HFFc6 (cell line): ENCODE results near the gene FAF1. TPM values are rescaled to one million over a fixed set of nuclear protein-coding genes. Genes with fewer than 3 reads are reported as not detected.

Experiments used
- DNase-seq: peaks from one replicate; pipeline ENCODE4 v3.0.0-alpha.2; 2018
- H3K27ac Mint-ChIP-seq: 2 replicates; pipeline ENCODE4 v1.8.0; 2020; ENCODE audit warnings: mild to moderate bottlenecking, mixed read lengths
- H3K27me3 Mint-ChIP-seq: 2 replicates; pipeline ENCODE4 v1.8.0; 2021; ENCODE audit warnings: mild to moderate bottlenecking, moderate library complexity, mixed read lengths; ENCODE audit not compliant: insufficient read depth
- H3K36me3 Mint-ChIP-seq: 2 replicates; pipeline ENCODE4 v1.8.0; 2021; ENCODE audit warnings: low read depth, mixed read lengths
- H3K4me1 Mint-ChIP-seq: 2 replicates; pipeline ENCODE4 v1.8.0; 2020; ENCODE audit warnings: low read depth, mixed read lengths
- H3K4me3 Mint-ChIP-seq: 2 replicates; pipeline ENCODE4 v1.8.0; 2020; ENCODE audit warnings: mild to moderate bottlenecking, moderate library complexity, mixed read lengths
- H3K9me3 Mint-ChIP-seq: 2 replicates; pipeline ENCODE4 v1.8.0; 2020; ENCODE audit warnings: mild to moderate bottlenecking, mixed read lengths
- total RNA-seq, 6 experiments: library from RNA; stranded (reverse); fragmentation: NEBNext Ultra II Directional; extraction: Animal tissue kit (Norgen Biotek cat#: 25700); gene quantifications; 2 replicates in 1 of 6; 3 replicates in 5 of 6; pipeline ENCODE4 v1.2.3, GENCODE V29; 2021
- TF ChIP-seq, protein P1 (sequence below): fragments of 200-600 bp; sonication (generic); IDR thresholded peaks from 2 replicates; pipeline ENCODE4 v1.5.0; 2021; ENCODE audit warnings: antibody characterized with exemption, mild to moderate bottlenecking

The FAF1 gene
- total RNA-seq, 6 experiments from 2014 or later = 60.1 to 79.1 (median 67.8) TPM

DNA sequence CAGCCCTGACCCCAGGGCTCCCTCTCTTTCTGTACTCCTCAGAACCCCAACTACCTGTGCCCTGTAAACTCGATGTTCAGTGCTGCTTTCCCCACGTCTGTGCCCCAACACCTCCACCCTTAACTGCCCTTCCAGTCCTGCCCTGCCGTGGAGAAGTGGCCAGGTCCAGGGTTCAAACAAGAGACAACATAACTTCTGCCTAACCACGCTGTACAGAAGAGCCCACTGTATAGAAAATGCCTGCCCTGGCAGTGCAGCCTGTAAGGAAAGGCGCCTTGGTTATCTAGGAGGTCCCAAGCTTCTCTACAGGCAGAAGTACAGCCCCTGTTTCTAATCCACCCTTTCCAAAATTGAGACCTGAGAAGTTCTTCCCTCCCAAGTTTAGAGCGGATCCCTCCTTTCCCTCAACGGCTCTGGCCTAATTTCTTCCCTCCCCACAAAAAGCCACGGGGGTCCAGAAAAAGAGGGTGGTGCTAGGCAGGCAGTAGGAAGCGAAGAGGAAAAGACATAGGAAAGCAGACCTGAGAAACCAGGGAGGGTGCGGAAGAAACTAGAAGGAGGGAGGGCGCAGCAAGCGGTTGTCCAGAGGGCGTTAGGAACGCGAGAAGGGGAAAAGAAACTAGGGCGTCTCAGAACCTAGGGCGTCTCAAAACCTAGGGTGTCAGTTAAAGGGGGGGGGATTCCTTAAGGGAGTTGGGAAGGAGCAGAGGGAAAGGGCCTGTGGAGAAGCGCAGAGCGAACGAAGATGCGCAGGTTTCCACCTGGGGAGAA lies 540.0 kb downstream of the FAF1 start:
- Mint-ChIP-seq H3K9me3 (peaks cover 5% of the 10 kb centered on the region; the same call in 1 of the 2 replicates), H3K36me3 (no peaks in the 10 kb centered on the region; the same call in 1 of the 2 replicates), H3K27ac (no peak overlapping the region), H3K27me3 (peaks cover 81% of the 10 kb centered on the region), H3K4me1 (peaks cover 34% of the 10 kb centered on the region), H3K4me3 (peak overlapping the region; percentile 61)
- TF ChIP-seq, protein P1, sequence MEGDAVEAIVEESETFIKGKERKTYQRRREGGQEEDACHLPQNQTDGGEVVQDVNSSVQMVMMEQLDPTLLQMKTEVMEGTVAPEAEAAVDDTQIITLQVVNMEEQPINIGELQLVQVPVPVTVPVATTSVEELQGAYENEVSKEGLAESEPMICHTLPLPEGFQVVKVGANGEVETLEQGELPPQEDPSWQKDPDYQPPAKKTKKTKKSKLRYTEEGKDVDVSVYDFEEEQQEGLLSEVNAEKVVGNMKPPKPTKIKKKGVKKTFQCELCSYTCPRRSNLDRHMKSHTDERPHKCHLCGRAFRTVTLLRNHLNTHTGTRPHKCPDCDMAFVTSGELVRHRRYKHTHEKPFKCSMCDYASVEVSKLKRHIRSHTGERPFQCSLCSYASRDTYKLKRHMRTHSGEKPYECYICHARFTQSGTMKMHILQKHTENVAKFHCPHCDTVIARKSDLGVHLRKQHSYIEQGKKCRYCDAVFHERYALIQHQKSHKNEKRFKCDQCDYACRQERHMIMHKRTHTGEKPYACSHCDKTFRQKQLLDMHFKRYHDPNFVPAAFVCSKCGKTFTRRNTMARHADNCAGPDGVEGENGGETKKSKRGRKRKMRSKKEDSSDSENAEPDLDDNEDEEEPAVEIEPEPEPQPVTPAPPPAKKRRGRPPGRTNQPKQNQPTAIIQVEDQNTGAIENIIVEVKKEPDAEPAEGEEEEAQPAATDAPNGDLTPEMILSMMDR = no peak
- no peak for DNase-seq

DNA sequence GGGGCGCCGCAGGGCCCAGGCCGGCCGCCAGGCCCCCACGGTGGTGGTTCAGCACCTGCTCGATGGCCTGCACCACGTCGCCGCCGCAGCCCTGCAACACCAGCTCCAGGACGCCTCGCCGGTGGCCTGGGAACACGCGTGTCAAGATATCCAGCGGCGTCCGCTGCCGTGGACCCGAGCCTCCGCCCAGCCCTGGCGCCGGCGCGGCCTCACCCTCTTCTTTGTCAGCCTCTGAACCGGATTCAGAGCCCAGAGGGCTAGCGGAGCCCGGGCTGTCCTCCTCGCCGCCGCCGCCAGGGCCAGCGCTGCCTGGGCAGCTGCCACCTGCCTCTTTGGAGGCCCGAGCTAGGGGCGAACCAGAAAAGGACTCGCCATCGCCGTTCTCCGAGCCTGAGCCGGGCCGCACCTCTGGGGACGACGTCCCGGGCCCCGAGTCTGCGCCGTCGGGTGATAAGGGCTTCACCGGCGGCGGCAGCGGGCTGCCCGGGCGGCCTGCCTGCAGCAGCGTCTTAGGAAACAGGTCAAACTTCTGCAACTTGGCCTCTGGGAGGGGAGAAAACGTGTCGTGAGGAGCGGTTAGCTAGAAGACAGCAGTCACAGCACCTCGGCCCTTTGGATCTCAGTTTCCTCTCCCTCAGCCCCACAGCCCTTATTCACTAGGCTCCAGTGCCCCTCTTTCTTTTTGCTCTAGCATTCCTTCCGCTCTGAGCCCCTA lies 540.7 kb downstream of the FAF1 start:
- Mint-ChIP-seq H3K36me3 (no peaks in the 10 kb centered on the region; the same call in none of the 2 replicates), H3K9me3 (peaks cover 5% of the 10 kb centered on the region; the same call in 1 of the 2 replicates), H3K27me3 (peaks cover 81% of the 10 kb centered on the region), H3K27ac (no peak overlapping the region), H3K4me3 (no peak overlapping the region), H3K4me1 (peaks cover 28% of the 10 kb centered on the region)
- TF ChIP-seq, protein P1 = peak; percentile 17; the same call in 1 of the 2 replicates
- DNase-seq = no peak

DNA sequence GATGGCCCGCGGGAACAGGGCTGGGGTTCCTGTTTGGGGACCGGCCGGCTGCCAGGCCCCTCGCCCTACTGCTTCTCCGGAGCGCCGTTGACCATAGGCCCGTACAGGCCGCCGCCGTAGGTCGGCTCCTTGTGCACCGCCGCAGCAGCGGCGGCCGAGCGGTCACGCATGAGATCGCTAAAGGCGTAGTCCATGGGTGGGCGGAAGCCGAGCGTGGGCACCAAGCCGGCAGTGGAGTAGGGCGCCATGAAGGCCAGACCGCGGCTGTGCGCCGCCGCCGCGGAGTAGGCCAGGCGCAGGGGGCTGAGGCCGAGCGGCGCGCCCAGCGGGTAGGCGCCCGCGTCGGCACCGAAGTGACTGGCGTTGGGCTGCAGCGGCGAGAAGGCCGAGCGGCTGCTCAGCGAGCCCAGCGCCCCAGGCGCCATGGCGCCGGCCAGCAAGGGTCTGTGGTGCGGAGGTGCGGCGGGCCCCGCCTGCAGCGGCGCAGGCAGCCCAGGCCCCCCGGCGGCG lies 541.4 kb downstream of the FAF1 start:
- Mint-ChIP-seq H3K36me3 (no peaks in the 10 kb centered on the region; the same call in 1 of the 2 replicates), H3K27me3 (peaks cover 81% of the 10 kb centered on the region), H3K4me3 (no peak overlapping the region; the same call in 1 of the 2 replicates), H3K27ac (no peak overlapping the region), H3K4me1 (peaks cover 21% of the 10 kb centered on the region), H3K9me3 (peaks cover 5% of the 10 kb centered on the region; the same call in 1 of the 2 replicates)
- no peak for DNase-seq
- TF ChIP-seq, protein P1 = no peak

DNA sequence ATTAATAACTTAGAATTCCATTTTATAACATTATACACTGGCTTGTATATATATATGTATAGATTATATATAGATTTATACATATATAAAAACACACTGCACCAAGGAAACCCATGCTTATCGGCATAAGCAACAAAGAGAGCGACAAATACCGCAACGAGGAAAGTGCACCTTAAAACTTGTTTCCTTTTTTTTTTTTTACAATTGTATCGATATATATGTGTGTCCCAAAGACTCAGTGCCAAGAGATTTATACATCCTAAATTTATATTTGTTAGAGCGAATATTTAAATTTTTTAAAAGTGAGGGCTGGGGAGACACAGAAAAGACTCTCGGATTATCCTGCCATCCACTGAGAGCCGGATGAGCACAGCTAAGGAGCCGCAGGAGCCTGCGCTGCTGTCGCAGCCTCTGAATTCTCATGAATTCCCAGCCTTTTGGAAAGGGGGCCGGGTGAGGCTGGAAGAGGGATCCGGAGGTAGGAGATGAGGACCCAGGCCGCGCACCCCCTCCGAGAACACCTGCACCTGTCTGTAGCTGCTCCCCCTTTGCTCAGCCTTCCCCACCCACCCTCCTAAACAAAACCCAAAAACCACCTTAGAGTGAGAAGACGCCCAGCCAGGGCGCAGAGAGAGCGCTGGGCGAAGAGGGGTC lies 542.0 kb downstream of the FAF1 start:
- Mint-ChIP-seq H3K4me1 (peaks cover 20% of the 10 kb centered on the region), H3K9me3 (peaks cover 5% of the 10 kb centered on the region; the same call in 1 of the 2 replicates), H3K36me3 (no peaks in the 10 kb centered on the region; the same call in 1 of the 2 replicates), H3K27me3 (peaks cover 79% of the 10 kb centered on the region), H3K27ac (no peak overlapping the region), H3K4me3 (no peak overlapping the region; the same call in 1 of the 2 replicates)
- no peak for DNase-seq
- TF ChIP-seq, protein P1 = no peak

DNA sequence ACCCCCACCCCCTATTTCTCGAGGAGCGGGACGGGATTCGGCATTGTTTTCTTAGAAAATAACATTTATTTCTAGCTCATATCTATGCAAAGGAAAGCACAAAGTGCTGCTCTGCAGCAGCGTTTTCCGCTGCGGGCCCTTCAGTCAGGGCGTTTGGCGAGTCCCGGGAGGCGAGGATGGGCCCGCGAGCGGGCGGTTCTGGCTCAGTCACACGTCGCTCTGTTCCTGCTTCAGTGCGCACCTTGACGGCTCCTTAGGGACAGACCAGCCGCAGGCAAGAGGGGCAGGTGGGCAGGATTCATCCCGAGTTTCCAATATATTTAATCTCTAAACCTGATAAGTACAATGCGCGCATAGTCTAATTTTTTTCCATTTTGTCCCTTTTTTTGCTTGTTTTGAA lies 542.6 kb downstream of the FAF1 start:
- peaks cover 5% of the 10 kb centered on the region; the same call in 1 of the 2 replicates for H3K9me3 Mint-ChIP-seq

More for the DNA sequence above, 542.6 kb downstream of the FAF1 start:
- Mint-ChIP-seq H3K4me1 (peaks cover 20% of the 10 kb centered on the region), H3K36me3 (no peaks in the 10 kb centered on the region; the same call in 1 of the 2 replicates), H3K4me3 (no peak overlapping the region), H3K27ac (no peak overlapping the region), H3K27me3 (peaks cover 77% of the 10 kb centered on the region)
- no peak for DNase-seq
- TF ChIP-seq, protein P1 = no peak
